ENCODE data around the gene MAN1B1. TPM values are rescaled to one million over a fixed set of nuclear protein-coding genes. Genes with fewer than 3 reads are reported as not detected.

MAN1B1 gene
- total and polyA plus RNA-seq, 4 donors: 19.9 to 31.8 (median 26.5) TPM

DNA sequence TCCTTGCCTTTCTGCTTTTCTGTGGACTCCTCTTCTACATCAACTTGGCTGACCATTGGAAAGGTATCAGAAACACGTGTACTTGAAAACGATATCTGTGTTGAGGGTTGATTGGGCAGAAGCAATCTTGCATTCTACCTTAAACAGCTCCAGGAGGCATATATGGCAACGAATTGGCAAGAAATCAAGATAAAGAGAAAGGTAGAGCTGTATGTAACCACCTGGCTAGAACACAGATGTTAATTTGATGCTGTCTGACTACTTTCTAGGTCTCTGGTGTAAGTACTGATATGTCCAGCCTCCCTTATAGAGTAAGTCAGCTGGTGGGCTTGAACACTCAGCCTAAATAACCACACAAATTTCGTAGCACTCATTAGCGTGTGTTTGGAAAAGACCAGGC is 1.3 kb downstream of the MAN1B1 start:
- H3K9ac ChIP-seq (ENCODE audit: low read depth in 1 of 2, low read length in 2 of 2): no peak overlapping the region
- WGBS: 89% methylated on average over 5 of the region's 5 CpGs
- H3K4me1 ChIP-seq (ENCODE audit: control insufficient read depth in 4 of 4, insufficient read depth in 4 of 4, low read length in 3 of 4): peaks cover 5 to 20% (median 11%) of the 10 kb centered on the region in 4 donors
- TF ChIP-seq, protein P1, sequence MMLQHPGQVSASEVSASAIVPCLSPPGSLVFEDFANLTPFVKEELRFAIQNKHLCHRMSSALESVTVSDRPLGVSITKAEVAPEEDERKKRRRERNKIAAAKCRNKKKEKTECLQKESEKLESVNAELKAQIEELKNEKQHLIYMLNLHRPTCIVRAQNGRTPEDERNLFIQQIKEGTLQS (IDR thresholded peaks at IDR 0.05): no peak
- peaks cover 0 to 18% (median 6%) of the 10 kb centered on the region in 4 donors for H3K36me3 ChIP-seq (ENCODE audit: control insufficient read depth in 4 of 4, insufficient read depth in 3 of 4, low read depth in 1 of 4, low read length in 3 of 4)
- no peak for DNase-seq (ENCODE audit: low spot score)
- H3K27me3 ChIP-seq (ENCODE audit: control insufficient read depth in 4 of 4, insufficient read depth in 4 of 4, low read length in 3 of 4): no peaks in the 10 kb centered on the region
- no peaks in the 10 kb centered on the region for H3K9me3 ChIP-seq (ENCODE audit: control insufficient read depth in 4 of 4, low read length in 3 of 4)
- no peak overlapping the region for H3K4me3 ChIP-seq (ENCODE audit: low read depth in 1 of 3, low read length in 3 of 3)
- H3K27ac ChIP-seq (ENCODE audit: low read depth in 1 of 2, low read length in 2 of 2): no peak overlapping the region

- WGBS: 92% methylated on average over 11 of the region's 11 CpGs
- no peak for DNase-seq (ENCODE audit: low spot score)
- peaks cover 0 to 20% (median 6%) of the 10 kb centered on the region in 4 donors for H3K36me3 ChIP-seq (ENCODE audit: control insufficient read depth in 4 of 4, insufficient read depth in 3 of 4, low read depth in 1 of 4, low read length in 3 of 4)
Observed at GRCh38 chr9:137089232-137089947, 2.6 kb downstream of the MAN1B1 start.

More at GRCh38 chr9:137089232-137089947, 2.6 kb downstream of the MAN1B1 start:
- no peak for TF ChIP-seq EGR1 (IDR thresholded peaks at IDR 0.05; ENCODE audit: low read depth in 2 of 2)
- TF ChIP-seq SP1 (IDR thresholded peaks at IDR 0.05): no peak
- no peak for TF ChIP-seq ZBTB33 (IDR thresholded peaks at IDR 0.05)
- TF ChIP-seq, protein P2, sequence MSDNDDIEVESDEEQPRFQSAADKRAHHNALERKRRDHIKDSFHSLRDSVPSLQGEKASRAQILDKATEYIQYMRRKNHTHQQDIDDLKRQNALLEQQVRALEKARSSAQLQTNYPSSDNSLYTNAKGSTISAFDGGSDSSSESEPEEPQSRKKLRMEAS (IDR thresholded peaks at IDR 0.05): no peak
- no peak for TF ChIP-seq RXRA (IDR thresholded peaks at IDR 0.05)
- TF ChIP-seq TAF1 (conservative IDR thresholded peaks at IDR 0.05): no peak
- TF ChIP-seq CTCF (IDR thresholded peaks at IDR 0.05; ENCODE audit: low read depth, low read length, missing input control): no peak
- TF ChIP-seq HNF4A (conservative IDR thresholded peaks at IDR 0.05): no peak
- TF ChIP-seq, protein P1 (IDR thresholded peaks at IDR 0.05): no peak
- TF ChIP-seq FOXA1 (IDR thresholded peaks at IDR 0.05): no peak
- no peak for TF ChIP-seq HNF4G (IDR thresholded peaks at IDR 0.05)
- TF ChIP-seq FOXA2 (IDR thresholded peaks at IDR 0.05): no peak
- TF ChIP-seq JUND (IDR thresholded peaks at IDR 0.05): no peak
- no peak for TF ChIP-seq GABPA (IDR thresholded peaks at IDR 0.05 in 1 of 2, conservative IDR thresholded peaks at IDR 0.05 in 1 of 2)
- TF ChIP-seq NR2F2 (IDR thresholded peaks at IDR 0.05): no peak
- TF ChIP-seq RAD21 (IDR thresholded peaks at IDR 0.05): no peak
- no peak overlapping the region for H3K4me3 ChIP-seq (ENCODE audit: low read depth in 1 of 3, low read length in 3 of 3)
- H3K27me3 ChIP-seq (ENCODE audit: control insufficient read depth in 4 of 4, insufficient read depth in 4 of 4, low read length in 3 of 4): no peaks in the 10 kb centered on the region
- peaks cover 5 to 20% (median 11%) of the 10 kb centered on the region in 4 donors for H3K4me1 ChIP-seq (ENCODE audit: control insufficient read depth in 4 of 4, insufficient read depth in 4 of 4, low read length in 3 of 4)
- no peaks in the 10 kb centered on the region for H3K9me3 ChIP-seq (ENCODE audit: control insufficient read depth in 4 of 4, low read length in 3 of 4)
- H3K27ac ChIP-seq (ENCODE audit: low read depth in 1 of 2, low read length in 2 of 2): no peak overlapping the region
- no peak overlapping the region for H3K9ac ChIP-seq (ENCODE audit: low read depth in 1 of 2, low read length in 2 of 2)
